Activated CD4-positive, alpha-beta T cell treated with anti-CD3 and anti-CD28 coated beads, Interleukin-2, amount 10 ng/mL, durations not matched to agents 24 days and 14 days (primary cell): ENCODE data around the gene ISG20. TPM values are rescaled to one million over a fixed set of nuclear protein-coding genes. Genes with fewer than 3 reads are reported as not detected.

ENCODE experiments used
- DNase-seq: peaks from one replicate; pipeline ENCODE4 v3.0.0; 2022
- H3K27ac Mint-ChIP-seq: one replicate; pipeline ENCODE4 v1.8.0; 2022; ENCODE audit warnings: mild to moderate bottlenecking, mixed read lengths
- H3K27me3 Mint-ChIP-seq: one replicate; pipeline ENCODE4 v1.8.0; 2022; ENCODE audit warnings: mixed read lengths
- H3K36me3 Mint-ChIP-seq: one replicate; pipeline ENCODE4 v1.8.0; 2022; ENCODE audit warnings: low read depth, mild to moderate bottlenecking, mixed read lengths
- H3K4me1 Mint-ChIP-seq: one replicate; pipeline ENCODE4 v1.8.0; 2021; ENCODE audit warnings: mixed read lengths
- H3K4me3 Mint-ChIP-seq: one replicate; pipeline ENCODE4 v1.8.0; 2022; ENCODE audit warnings: mild to moderate bottlenecking, moderate library complexity, mixed read lengths
- H3K9me3 Mint-ChIP-seq: one replicate; pipeline ENCODE4 v1.8.0; 2021; ENCODE audit warnings: mixed read lengths
- intact Hi-C: fragments of 100-400 bp; cut with micrococcal nuclease; formaldehyde crosslinking; loops from one replicate; pipeline ENCODE4 v1.15.1; 2023
- total RNA-seq: library from RNA; stranded (reverse); gene quantifications from 2 replicates; pipeline ENCODE4 v1.2.3, GENCODE V29; 2022

ISG20 gene
- total RNA-seq, 1 donor from 2014 or later: 33.9 TPM

DNA sequence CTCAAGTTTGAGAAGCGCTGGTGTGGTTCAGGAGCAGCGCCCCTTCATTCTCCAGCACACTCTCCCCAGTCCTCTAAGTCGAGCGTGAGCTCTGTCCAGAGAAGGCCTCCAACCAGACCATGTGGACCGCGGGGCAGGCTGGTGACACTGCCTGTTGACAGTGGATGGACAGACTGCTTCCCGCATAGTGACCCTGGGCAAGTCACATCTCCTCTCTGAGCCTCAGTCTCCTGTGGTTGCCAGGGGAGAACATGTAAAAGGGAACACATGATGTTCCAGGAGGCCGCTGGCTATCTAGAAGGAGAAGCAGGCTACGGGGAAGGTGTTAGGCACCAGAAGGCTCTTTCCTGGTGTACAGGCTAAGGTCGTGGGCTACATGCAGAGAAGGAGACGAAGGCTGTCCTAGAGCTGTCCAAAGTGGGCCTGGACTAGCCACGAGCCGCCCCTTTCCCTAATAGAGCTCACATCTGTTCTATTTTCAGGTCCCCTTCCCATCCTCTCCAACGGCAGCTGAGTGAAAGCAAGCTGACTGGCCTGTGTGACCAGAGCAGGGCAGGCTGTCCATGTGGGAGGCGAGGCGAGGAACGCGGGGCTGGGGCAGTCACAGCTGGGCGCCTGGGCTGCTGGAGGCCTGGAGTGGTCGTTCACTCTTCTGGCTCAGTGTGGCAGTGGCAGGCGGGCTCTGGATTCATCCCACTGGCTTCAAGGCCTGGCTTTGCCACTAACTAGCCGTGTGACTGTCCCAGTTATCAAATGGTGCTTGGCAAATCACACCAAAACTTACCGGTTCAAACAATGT is 11.1 kb downstream of the ISG20 start:
- Mint-ChIP-seq H3K36me3 (peaks cover 44% of the 10 kb centered on the region), H3K4me3 (peak overlapping the region; percentile 82), H3K27me3 (no peaks in the 10 kb centered on the region), H3K27ac (peak overlapping the region; percentile 96), H3K4me1 (peaks cover 51% of the 10 kb centered on the region), H3K9me3 (no peaks in the 10 kb centered on the region)
- intact Hi-C loops: no loop called here
- DNase-seq: no peak

- Mint-ChIP-seq H3K9me3 (no peaks in the 10 kb centered on the region), H3K4me3 (no peak overlapping the region), H3K27me3 (no peaks in the 10 kb centered on the region), H3K36me3 (peaks cover 42% of the 10 kb centered on the region), H3K27ac (no peak overlapping the region), H3K4me1 (peaks cover 50% of the 10 kb centered on the region)
- intact Hi-C loops: no loop called here
- DNase-seq: no peak
Measured at GRCh38 chr15:88650556-88650955, 11.7 kb downstream of the ISG20 start.

DNA sequence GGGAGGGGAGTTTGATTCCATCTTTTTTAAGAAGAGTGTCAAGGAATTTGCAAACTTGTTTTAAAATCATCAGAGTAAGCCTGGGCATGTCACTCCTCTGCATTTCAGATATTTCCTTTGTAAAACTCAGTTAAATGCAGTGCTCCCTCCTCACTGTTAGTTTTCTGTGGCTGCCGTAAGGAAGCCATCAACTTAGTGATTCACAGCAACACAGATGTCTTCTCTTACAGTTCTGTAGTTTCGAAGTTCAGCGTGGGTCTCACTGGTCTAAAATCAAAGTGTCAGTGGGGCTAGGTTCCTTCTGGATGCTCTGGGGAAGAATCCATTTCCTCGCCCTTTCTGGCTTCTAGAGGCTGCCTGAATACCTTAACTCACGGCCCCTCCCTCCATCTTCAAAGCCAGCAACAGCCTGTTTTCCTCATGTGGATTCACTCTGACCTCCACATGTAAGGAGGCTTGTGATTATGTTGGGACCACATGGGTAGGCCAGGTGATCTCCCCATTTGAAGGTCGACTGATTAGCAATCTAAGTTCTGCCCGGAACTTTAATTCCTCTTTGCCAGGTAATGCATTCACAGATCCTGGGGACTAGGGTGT is 12.4 kb downstream of the ISG20 start:
- Mint-ChIP-seq H3K27ac (peak overlapping the region; percentile 34), H3K36me3 (peaks cover 38% of the 10 kb centered on the region), H3K4me1 (peaks cover 45% of the 10 kb centered on the region), H3K9me3 (no peaks in the 10 kb centered on the region), H3K4me3 (no peak overlapping the region), H3K27me3 (no peaks in the 10 kb centered on the region)
- intact Hi-C loops: no loop called here
- DNase-seq: no peak

GRCh38 chr15:88651971-88652370 is 13.2 kb downstream of the ISG20 start:
- H3K27me3 Mint-ChIP-seq: no peaks in the 10 kb centered on the region
- no peak overlapping the region for H3K27ac Mint-ChIP-seq
- intact Hi-C loops: no loop called here
- DNase-seq: no peak
- H3K4me1 Mint-ChIP-seq: peaks cover 45% of the 10 kb centered on the region
- no peak overlapping the region for H3K4me3 Mint-ChIP-seq
- H3K9me3 Mint-ChIP-seq: no peaks in the 10 kb centered on the region
- H3K36me3 Mint-ChIP-seq: peaks cover 38% of the 10 kb centered on the region

DNA sequence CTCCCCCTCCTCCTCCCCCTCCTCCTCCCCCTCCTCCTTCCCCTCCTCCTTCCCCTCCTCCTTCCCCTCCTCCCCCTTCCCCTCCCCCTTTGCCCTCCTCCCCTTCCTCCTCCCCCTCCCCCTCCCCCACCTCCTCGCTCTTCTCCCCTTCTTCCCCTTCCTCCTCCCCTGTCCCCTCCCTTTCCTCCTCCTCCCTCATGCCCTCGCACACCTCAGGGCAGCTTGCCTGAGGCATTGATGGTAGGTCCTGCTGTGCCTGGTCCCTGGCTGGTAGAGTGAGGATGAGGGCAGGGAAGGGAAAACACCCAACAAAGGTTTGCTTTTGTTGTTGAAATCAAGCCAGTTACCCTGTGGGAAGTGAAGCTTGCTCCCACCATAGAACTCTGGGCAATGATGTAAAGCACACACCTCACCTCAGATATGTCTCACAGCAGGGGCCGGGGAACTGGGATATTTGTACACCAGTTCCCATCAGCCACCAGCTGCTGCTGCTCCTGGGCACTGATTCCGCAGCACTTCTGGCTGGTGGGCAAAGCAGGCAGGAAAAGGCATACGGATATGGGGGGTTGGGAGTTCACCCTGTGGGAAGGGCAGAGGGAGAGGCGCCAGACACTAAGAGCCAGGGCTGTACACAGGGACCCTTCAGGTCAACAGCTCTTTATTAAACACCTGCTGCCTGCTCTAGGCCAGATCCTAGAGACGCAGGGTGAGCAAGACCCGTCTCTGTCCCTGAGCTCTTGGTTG is 13.8 kb downstream of the ISG20 start:
- H3K27me3 Mint-ChIP-seq: no peaks in the 10 kb centered on the region
- H3K27ac Mint-ChIP-seq: peak overlapping the region; percentile 59
- H3K36me3 Mint-ChIP-seq: peaks cover 35% of the 10 kb centered on the region

GRCh38 chr15:88653200-88654064 is 14.6 kb downstream of the ISG20 start:
- H3K27ac Mint-ChIP-seq: peak overlapping the region; percentile 59
- no peaks in the 10 kb centered on the region for H3K9me3 Mint-ChIP-seq
- intact Hi-C loops: no loop called here
- H3K36me3 Mint-ChIP-seq: peaks cover 34% of the 10 kb centered on the region
- no peaks in the 10 kb centered on the region for H3K27me3 Mint-ChIP-seq
- DNase-seq: no peak
- no peak overlapping the region for H3K4me3 Mint-ChIP-seq
- H3K4me1 Mint-ChIP-seq: peaks cover 34% of the 10 kb centered on the region

More for the DNA sequence above, 13.8 kb downstream of the ISG20 start:
- H3K9me3 Mint-ChIP-seq: no peaks in the 10 kb centered on the region
- peaks cover 42% of the 10 kb centered on the region for H3K4me1 Mint-ChIP-seq
- DNase-seq: no peak
- H3K4me3 Mint-ChIP-seq: no peak overlapping the region
- intact Hi-C loops: no loop called here

- no peaks in the 10 kb centered on the region for H3K9me3 Mint-ChIP-seq
- peak overlapping the region; percentile 64 for H3K27ac Mint-ChIP-seq
- peaks cover 22% of the 10 kb centered on the region for H3K4me1 Mint-ChIP-seq
- no peaks in the 10 kb centered on the region for H3K27me3 Mint-ChIP-seq
- peaks cover 26% of the 10 kb centered on the region for H3K36me3 Mint-ChIP-seq
- intact Hi-C loops: no loop called here
- DNase-seq: no peak
- H3K4me3 Mint-ChIP-seq: no peak overlapping the region
Measured at GRCh38 chr15:88654430-88655102, 15.8 kb downstream of the ISG20 start.

GRCh38 chr15:88655103-88655553 is 16.3 kb downstream of the ISG20 start:
- Mint-ChIP-seq H3K4me3 (no peak overlapping the region), H3K27ac (peak overlapping the region; percentile 64), H3K36me3 (peaks cover 24% of the 10 kb centered on the region), H3K27me3 (no peaks in the 10 kb centered on the region), H3K4me1 (peaks cover 19% of the 10 kb centered on the region), H3K9me3 (no peaks in the 10 kb centered on the region)
- no peak for DNase-seq
- intact Hi-C loops: no loop called here

GRCh38 chr15:88655800-88656488 is 17.1 kb downstream of the ISG20 start:
- no peak overlapping the region for H3K4me3 Mint-ChIP-seq
- H3K27me3 Mint-ChIP-seq: no peaks in the 10 kb centered on the region
- H3K9me3 Mint-ChIP-seq: no peaks in the 10 kb centered on the region
- peaks cover 25% of the 10 kb centered on the region for H3K36me3 Mint-ChIP-seq
- intact Hi-C loops: no loop called here
- H3K4me1 Mint-ChIP-seq: peaks cover 19% of the 10 kb centered on the region
- H3K27ac Mint-ChIP-seq: no peak overlapping the region
- DNase-seq: no peak

DNA sequence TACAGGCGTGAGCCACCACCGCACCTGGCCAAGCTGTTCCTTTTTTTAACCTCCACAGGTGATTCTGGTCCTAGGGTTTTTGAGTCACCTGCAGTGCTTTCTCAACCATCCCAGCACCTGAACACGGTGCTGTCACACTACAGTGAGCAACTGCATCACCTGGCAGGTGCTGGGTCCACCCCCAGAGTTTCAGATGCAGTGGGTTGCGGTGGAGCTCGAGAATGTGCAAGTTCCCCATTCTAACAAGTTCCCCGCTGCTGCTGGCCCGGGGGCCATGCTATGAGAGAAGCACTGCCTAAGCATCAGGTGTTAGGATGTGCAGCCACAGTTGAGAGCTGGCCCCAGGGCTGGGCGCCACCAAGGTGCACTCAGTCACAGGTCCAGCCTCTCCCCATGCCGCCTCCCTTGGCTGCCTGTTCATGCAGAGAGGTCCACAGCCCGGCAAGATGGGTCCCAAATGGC is 18.0 kb downstream of the ISG20 start:
- DNase-seq: no peak
- no peak overlapping the region for H3K4me3 Mint-ChIP-seq
- H3K27ac Mint-ChIP-seq: no peak overlapping the region
- peaks cover 12% of the 10 kb centered on the region for H3K4me1 Mint-ChIP-seq
- H3K9me3 Mint-ChIP-seq: no peaks in the 10 kb centered on the region
- peaks cover 20% of the 10 kb centered on the region for H3K36me3 Mint-ChIP-seq
- intact Hi-C loops: no loop called here
- H3K27me3 Mint-ChIP-seq: no peaks in the 10 kb centered on the region

DNA sequence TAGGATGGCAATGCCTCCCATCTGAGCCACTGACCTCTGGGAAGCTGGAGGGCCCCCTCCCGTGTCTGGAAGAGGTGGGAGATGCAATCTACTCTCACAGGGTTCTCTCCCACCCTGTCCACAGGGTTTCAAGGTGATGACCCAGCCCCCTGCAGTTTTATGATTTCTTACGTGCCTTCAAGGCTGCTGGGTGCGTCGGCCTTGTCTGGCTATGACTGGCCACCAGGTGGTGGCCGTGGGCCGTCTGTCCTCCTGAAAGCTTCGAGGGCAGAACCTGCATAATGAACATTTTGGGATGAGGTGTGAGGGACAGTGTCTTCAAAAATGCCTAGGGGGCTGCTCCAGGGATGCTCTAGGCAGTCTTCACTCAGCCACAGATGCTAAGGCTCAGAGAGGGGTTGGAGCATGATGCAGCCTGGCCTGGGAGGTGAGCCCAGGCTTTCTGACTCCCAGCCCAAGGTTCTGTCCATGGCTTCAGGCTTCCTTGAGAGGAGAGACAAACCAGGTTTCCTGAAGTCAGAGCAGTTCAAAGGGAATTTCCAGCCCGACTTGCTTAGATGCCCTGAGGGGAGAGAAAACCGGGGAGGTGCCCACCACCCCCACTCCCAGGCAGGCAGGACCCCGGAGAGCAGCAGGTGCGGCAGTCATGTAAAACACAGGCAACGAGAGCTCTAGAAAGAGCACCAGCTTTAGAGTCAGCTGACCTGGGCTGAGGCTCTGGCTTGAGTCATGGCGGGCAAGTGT is 18.7 kb downstream of the ISG20 start:
- Mint-ChIP-seq H3K4me3 (no peak overlapping the region), H3K4me1 (peaks cover 10% of the 10 kb centered on the region), H3K9me3 (no peaks in the 10 kb centered on the region), H3K27me3 (no peaks in the 10 kb centered on the region), H3K36me3 (peaks cover 23% of the 10 kb centered on the region), H3K27ac (no peak overlapping the region)
- intact Hi-C loops: no loop called here
- DNase-seq: peak; percentile 56
